ENCODE results near the gene APMAP. TPM values are rescaled to one million over a fixed set of nuclear protein-coding genes. Genes with fewer than 3 reads are reported as not detected.

APMAP gene
- total and polyA plus RNA-seq, 2 of the 13 experiments (the other 11 are each of a cell fraction or from before 2014, with no cell fraction given): 168 to 214 TPM

GRCh38 chr20:25032065-25032477 is 39.5 kb upstream of the APMAP start (continued):
- TF ChIP-seq ETV5 (CRISPR knock-in tag; IDR thresholded peaks at IDR 0.05; ENCODE audit: borderline replicate concordance) (no peak), NFYC (CRISPR knock-in tag; IDR thresholded peaks at IDR 0.05) (peak; percentile 82), ZNF430 (CRISPR knock-in tag; IDR thresholded peaks at IDR 0.05) (0 out of 2 replicates have a peak, but pooled peaks have one; percentile 5), HDAC2 (CRISPR knock-in tag; IDR thresholded peaks at IDR 0.05) (no peak), ZSCAN5A (CRISPR knock-in tag; IDR thresholded peaks at IDR 0.05; ENCODE audit: borderline replicate concordance) (no peak), ZBTB4 (CRISPR knock-in tag; IDR thresholded peaks at IDR 0.05; ENCODE audit: borderline replicate concordance) (peak; percentile 88; the same call in 1 of the 2 replicates), MED8 (CRISPR knock-in tag; IDR thresholded peaks at IDR 0.05; ENCODE audit: insufficient replicate concordance) (peak; percentile 31), JUND (CRISPR knock-in tag; IDR thresholded peaks at IDR 0.05) (0 out of 2 replicates have a peak, but pooled peaks have one; percentile 26), MXD1 (CRISPR knock-in tag; IDR thresholded peaks at IDR 0.05) (no peak), ZMAT3 (CRISPR knock-in tag; conservative IDR thresholded peaks at IDR 0.05) (no peak), NFE2L1 (CRISPR knock-in tag; IDR thresholded peaks at IDR 0.05; ENCODE audit: borderline replicate concordance) (0 out of 2 replicates have a peak, but pooled peaks have one; percentile 53), BORCS8-MEF2B (CRISPR knock-in tag; IDR thresholded peaks at IDR 0.05) (0 out of 2 replicates have a peak, but pooled peaks have one; percentile 7), ZUFSP (CRISPR knock-in tag; IDR thresholded peaks at IDR 0.05; ENCODE audit: borderline replicate concordance) (no peak), ZNF280B (CRISPR knock-in tag; IDR thresholded peaks at IDR 0.05; ENCODE audit: borderline replicate concordance) (peak; percentile 42; the same call in 1 of the 2 replicates), PCBP1 (IDR thresholded peaks at IDR 0.05; ENCODE audit: borderline replicate concordance, low read depth, low read length) (0 out of 2 replicates have a peak, but pooled peaks have one; percentile 28), ZNF468 (CRISPR knock-in tag; IDR thresholded peaks at IDR 0.05) (0 out of 2 replicates have a peak, but pooled peaks have one; percentile 13), TOPORS (CRISPR knock-in tag; IDR thresholded peaks at IDR 0.05) (no peak), ZNF780A (CRISPR knock-in tag; IDR thresholded peaks at IDR 0.05) (no peak), SAP130 (CRISPR knock-in tag; IDR thresholded peaks at IDR 0.05; ENCODE audit: low read depth) (no peak), TCF12 (IDR thresholded peaks at IDR 0.05) (no peak), TCF12 (CRISPR knock-in tag; IDR thresholded peaks at IDR 0.05) (no peak), KMT2B (CRISPR knock-in tag; IDR thresholded peaks at IDR 0.05) (no peak)

Measured in HepG2 (cell line).